Activated CD4-positive, alpha-beta T cell treated with anti-CD3 and anti-CD28 coated beads for 1 hour (primary cell): ENCODE measurements around the gene MAP3K20.

ENCODE experiments used
- DNase-seq: peaks from one replicate; pipeline ENCODE4 v3.0.0-alpha.2; 2020

The MAP3K20 gene

DNA sequence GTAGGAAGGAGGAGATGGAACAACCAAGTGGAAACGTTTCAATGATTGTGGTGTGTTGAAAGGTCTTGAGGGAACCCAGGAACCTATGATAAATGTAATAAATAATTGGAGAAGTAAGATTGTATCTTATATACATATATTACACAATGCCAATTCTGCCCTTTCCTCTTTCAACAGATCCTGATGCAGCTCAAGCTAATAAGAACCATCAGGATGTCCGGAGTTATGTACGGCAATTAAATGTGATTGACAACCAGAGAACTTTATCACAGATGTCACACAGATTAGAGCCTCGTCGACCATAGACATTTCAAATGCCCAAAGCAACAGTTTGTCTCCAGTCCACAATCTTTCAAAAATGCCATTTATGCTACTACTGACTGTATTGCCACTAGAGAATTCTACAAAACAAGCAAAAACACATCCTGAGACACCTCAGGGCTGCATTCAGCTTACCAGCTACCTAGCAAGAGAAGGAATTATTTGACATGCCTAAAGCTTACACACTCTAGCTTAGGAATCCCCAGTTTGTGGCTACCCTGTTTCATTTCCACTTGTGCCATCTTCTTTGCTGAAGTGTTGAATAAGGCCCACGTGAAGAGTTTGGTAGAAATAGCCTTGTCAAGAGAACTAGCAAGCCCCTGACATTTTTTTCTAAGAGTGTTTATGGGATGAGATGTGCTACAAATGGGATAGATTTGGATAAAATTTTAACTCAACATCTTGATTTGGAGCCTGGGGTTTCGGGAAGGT lies 24.0 kb upstream of the MAP3K20 start:
- DNase-seq, result no peak

DNA sequence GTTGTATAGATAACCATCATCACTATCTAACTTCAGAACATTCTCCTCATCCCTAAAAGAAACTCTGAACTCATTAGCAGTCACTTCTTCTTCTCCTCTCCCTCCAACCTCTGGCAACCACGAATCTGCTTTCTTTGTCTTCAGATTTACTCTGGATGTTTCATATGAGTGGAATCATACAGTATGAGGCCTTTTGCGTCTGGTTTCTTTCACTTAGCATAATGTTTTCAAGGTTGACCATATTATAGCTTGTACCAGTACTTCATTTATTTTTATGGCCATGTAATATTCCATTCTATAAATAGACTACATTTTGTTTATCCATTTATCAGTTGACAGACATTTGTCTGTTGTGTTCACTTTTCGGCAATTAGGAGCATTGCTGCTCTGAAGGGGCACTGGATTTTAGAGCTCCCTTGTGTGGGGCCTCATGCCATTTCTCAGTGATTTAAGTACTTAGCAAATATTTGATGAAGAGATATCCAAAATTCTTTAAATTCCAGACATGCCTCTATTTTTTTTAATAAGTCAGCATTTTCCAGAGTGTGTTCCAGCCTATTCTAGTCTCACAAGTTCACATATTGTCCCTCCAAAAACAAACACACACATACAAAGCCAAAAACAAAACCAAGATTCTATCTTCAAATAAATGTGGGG lies 22.5 kb upstream of the MAP3K20 start:
- no peak for DNase-seq

DNA sequence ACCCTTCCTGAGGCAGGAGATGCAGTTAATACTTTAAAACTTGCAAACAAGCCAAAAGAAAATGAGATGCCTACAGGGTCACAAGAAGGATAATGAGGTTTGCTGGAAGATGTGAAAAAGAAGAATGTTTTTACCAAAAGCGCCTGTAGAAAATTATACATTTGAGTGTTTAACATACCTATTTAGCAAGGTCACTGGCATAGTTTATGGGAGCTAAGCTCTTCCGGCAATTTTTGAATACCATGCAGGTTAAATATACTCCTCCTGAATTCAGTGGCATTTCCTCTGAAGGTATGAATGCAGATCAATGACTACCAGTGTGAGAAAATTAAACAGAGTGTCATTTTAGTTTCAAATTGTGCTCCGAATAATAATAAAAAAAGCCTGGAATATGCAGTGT lies 21.2 kb upstream of the MAP3K20 start:
- DNase-seq, result no peak

DNA sequence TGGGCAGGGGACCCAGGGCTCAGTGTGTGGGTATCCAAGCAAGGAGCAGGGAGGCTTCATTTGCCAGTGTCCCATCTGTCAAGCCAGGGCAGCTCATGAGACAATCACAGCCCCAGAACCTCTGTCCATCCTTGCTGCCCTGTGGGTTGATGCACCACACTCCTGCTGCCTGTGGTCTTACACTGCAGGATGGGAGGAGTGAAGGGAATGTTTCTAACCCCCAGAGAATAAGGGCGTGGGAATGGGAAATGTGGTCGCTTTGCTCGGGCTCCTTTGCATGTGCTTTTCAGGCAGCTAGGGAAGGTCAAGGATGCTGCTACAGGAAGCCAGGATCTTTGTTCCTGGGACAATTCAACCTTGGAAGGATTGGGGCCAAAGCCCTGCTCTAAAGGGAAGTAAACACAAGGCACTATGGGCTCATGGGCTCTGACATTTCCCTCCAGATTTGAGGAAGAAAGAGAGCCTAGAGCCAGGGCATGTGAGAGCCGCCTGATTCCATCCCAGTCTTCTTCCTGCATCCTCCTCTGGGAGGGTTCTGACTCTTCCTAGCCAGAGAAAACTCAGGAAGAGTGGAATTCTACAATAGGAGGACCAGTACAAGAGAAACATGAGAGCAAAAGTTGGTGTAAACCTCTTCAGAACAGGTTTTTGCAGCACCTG lies 18.8 kb upstream of the MAP3K20 start:
- DNase-seq, result no peak

DNA sequence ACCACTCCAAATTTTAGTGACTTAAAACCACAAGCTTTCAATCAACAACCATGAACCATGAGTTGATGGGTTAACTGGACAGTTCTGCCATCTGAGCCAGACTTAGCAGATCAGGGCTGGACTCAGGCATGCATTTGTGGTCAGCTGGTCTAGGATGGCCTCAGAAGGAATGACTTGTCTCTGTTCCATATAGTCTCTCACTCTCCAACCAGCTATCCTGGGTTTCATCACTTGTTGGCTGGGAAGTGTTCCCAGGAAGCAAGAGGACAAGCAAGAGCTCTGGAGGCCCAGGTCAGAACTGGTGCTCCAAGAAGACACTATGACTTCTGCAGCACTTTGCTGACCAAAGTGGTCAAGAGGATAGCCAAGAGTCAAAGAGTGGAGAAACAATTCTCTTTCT lies 17.5 kb upstream of the MAP3K20 start:
- no peak for DNase-seq

DNA sequence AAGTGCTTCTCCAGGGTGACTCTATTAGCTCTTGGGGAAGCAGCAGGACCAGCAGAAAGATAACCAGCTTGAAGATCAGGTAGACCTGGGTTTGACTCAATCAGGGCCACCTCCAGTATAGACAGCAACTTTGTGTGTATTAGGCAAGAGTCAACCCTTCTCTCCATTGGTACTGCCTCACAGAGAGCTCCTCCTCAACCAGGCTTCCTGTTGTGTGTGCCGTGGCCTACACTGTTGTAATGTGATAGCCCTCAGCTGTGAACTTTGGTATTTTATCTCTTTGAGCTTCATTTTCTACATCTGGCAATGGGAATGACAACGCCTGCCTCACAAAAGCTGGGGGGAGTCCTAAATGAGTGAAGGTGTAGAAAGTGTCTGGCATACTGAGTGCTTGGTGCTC lies 17.0 kb upstream of the MAP3K20 start:
- no peak for DNase-seq

DNA sequence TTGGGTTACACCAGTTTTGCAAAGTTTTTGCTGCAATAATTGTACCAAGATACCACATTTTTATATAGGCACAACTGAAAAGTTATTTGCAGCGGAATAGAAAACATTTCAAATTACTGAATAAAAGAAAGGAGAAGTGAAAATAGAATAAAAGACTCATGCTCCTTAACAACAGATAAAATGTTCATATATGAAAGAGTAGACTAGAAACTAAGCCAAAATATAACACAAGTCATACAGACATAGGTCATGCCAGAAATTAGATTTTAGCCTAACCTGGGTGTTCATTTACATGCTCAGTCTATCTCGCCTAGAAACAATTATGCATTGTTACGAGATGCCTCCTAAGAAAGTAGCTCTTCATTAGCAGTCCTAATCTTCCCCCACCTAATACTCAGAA lies 16.4 kb upstream of the MAP3K20 start:
- DNase-seq, result no peak

DNA sequence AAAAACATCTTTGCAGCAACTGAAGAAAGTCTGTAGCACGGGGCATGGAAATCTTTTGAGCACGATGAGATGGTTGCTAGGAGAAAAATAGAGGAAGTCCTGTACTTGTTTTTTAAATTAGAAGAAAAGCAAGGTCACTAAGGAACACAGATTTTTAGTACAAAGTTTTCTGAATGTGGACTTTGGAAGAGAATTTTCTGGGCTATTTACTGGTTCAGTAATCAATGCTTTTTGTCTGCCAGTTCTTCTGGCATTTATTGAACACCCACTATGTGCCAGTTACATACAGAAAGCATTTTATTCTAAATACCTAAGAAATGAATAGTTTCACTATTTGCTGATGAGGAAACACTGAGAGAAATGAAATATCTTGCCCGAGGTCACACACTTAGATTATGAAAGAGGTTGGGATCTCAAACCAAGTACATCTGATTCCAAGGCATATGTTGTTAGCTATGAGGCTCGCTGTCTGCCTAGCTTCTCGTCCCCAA lies 15.6 kb upstream of the MAP3K20 start:
- DNase-seq, result no peak

DNA sequence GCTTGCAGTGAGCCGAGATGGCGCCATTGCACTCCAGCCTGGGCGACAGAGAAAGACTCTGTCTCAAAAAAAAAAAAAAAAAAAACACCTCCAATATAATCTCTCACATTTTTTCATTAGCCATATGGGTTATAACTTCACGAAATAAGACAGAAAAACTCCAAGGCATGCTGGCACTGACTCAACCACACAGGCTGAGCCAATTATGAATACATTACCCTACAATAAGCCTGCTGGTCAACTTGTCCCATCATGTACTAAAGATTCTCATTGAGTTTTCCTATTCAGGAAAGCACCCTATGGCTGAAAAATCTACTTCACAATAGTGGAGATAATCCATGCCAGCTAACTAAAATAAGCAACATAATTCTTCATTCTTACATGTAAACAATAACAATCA lies 12.8 kb upstream of the MAP3K20 start:
- no peak for DNase-seq

DNA sequence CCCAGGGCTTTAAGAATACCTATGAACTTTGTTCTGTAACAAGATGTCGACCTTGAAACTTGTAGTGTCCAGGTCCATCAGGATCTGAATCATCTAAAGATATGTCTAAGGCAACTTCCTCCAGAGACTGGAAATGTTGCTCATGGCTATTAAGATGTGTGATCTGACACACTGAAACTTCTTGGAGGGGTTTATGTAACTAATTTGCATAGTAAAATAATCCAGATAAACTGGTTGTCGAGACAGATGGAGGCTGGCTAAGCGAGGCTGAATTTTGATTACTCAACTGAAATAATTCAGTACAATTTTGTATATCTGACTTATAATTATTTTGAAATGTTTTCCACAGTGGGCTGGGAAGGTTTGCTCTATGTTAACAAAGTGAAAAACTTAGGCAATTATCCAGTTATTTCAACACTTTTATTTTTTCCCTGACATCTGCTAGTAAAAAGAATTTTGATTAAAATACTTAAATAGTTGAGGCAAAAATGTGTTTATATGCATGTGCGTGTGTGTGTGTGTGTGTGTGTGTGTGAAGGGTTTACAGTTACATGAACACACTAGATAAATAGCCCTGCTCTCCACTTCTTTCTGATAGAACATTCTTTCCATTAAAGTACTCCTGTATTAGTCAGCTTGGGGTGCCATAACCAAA lies 11.4 kb upstream of the MAP3K20 start:
- no peak for DNase-seq

DNA sequence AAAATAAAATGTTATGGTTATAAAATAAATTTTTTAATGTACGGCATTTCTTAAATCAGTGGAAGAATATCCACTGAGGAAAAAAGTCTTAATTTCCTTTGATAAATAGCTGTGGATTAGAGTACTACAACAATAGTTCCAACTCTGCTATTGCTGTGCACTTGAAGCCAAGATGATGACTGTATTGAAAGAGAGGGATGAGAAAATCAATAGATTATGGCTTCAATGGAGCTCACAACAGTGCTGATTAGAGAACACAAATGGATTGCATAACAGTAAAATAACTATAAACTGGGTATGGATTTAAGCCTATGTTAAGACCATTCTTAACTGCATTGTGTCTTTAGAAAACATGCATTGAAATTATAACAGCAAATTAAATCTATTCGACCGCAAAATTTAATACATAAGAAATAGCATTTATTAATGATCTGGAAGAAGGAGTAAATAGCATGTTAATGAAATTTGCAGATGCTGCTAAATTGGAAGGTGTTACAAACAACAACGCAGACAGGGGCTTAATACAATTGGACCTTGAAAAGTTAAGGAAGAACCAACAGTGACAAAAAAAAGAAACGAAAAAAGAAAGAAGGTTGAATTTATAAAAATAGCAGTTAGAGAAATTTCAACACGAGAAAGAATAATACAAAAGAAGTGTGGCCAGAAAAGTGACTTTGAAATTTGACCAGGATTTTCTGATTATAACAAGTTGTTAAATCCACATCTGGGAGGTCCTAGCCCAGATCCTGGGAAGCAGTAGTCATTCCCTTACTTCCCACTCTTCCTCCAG lies 8.6 kb upstream of the MAP3K20 start:
- no peak for DNase-seq

DNA sequence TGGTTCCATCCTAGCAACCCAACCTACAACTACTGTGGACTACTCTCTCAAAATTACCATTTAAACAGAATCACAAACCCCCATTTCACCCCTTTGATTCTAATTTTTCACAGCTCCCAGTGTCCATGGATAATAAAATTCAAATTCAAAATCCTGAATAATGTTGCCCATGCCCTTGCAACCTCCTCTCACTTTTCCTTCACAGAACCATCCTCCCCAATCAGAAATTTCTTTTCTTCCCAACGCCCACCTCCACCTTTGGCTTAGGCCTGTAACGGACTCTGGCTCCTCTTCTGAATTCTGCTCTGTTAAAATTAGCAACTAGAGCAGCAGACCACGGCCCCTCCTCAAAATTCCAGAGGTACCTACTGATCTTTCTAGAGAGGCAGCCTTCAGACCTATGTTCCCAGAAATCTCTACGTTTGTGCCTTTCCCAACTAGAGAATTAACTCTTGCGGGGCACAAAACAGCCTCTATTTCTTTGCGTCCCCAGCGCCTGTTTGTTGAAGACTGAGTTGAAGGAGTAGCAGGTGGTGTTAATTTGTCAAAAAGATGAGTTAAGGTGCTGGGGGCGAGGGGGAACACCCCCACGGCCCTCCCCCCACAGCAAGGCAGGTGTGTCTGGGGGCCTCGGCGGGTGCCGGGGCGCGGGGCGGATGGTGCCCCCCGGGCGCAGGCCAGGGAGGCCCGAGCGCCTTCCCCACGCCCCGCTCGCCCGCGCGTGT lies 428 bp upstream of the MAP3K20 start:
- DNase-seq, result no peak

DNA sequence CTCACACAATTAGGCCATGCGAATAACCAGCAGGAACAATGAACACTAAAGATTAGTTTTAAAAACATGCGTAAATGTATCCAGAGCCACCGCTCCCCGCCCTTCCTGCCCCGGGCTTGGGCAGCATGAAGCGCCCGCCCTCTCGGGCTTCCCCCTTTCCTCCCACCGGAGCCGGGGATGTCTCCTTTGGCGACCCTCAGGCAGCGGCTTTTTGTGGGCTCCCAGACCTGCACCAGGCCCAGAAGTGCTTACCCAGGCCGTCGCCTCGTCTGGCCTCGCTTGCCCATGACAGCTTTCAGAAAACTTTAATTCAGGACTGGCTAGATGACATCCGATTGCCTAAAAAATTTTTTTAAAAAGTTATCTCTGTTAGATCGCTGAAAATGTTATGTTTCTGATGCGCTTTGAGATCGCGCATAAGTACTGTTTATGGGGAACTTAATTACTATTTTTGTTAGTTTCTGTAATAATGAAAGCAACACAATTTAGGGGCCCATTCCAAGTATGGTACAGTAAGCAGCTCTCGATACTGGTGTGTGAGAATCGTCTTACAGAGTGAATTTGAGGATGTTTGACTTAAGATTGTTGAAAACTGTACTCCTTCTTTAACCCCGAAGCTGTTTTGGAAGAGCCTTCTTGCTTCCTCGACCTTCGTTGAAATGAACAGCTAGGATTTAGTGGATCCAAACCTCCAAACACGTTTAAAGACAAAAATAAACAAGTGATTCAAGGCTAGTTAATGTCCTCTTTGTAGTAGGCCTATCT lies 1.1 kb downstream of the MAP3K20 start:
- DNase-seq, result no peak

DNA sequence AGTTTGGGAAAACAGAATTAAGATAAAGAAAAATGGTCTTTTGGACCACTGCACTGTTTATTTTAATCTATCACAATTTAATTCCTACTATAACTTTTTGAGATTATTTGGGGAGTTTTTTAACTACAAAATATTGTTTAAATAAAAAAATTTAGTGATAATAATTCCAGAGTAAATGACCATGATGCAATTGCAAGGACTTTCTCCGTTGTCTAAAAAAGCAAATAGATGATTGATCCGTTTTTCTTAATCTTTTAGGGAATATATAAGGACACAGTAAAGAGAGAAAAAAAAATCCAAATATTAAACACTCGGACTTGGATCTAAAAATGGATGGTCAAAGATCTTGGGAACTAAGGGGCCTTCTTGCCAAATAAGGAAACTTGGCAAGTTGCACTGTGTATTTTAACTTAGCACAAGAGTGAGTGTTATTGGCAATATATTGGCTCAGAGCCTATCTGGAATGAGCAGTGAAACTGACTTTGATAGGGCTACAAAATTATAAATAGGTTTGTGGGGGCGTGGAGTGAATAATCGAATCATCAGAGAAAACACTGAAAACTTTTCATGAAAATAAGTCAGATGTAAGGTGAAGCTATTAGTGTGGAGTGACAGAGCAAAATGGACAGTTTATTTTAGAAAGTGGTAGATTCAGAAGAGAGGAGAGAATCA lies 2.0 kb downstream of the MAP3K20 start:
- no peak for DNase-seq

DNA sequence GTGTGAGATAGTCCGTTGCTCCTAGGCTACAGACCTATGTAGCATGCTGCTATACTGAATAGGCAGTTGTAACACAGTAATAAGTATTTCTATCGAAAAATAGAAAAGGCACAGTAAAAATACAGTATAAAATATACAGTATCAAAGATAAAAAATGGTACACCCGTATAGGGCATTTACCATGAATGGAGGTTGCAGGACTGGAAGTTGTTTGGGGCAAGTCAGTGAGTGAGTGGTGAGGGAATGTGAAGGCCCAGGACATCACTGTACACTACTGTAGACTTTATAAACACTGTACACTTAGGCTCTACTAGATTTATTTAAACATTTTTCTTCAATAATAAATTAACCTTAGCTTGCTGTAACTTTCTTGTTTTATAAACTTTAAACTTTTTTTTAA lies 3.5 kb downstream of the MAP3K20 start:
- no peak for DNase-seq

DNA sequence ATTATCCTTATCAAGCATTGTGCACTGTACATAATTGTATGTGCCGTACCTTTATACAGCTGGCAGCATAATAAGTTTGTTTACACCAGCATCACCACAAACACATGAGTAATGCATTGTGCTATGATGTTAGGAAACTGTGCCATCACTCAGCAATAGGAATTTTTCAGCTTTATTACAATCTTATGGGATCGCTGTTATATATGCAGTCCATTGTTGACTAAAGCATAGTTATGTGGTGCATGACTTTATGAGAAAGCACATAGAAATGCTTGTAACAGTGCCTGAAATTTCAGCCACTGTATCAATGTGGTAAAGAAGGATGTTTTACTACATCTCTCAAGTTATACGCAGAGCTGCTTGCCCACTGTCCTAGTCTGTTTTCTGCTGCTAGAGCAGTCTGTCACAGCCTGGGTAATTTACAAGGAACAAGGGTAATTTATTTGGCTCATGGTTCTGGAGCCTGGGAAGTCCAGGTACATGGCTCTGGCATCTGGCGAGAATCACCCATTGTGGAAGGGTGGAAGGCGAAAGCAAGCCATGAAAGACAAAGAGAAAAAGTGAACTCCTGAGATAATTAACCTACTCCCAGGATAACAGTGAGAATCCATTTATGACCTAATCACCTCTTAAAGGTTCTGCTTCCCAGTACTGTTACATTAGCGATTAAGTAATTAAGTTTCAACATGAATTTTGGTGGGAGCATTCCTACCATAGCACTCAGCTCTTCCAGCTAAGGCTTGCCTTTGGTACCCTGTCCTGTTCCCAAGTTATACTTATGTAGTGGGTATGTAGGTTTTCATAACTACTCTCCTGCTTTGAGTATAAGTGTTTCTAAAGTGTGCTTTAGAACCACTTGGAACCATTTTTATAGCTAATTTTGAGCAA lies 4.6 kb downstream of the MAP3K20 start:
- DNase-seq, result no peak

DNA sequence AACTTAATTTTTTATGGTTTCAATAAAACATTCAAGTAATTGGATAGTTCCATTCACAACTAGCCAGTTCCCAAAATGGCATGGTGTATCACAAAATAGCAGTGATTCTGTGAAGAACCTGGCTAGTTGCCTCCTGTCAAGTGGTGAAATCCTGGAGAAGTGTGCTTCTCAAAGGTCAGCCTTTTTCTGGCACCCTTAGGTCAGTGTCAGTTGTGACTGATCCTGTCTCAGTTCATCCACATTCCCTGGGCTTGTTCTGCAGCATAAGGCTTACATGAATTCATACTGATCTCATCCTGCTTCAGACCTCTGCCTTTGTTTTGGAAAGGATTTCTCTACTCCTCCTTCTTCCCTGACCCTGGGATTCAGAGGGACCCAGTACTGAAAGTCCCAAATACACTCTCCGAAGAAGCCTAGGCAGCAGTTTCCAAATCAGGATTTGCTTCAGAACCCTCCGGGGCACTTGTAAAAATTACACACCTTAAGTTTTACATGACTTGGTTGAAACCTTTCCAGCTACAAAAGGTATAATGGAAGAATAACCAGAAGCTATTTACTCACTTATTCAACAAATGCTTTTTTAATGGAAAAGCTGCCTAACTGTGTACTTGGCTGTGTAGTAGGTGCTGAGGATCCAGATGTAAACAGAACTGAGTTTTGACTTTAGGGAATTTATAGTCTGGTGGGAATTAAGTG lies 11.0 kb downstream of the MAP3K20 start:
- no peak for DNase-seq

DNA sequence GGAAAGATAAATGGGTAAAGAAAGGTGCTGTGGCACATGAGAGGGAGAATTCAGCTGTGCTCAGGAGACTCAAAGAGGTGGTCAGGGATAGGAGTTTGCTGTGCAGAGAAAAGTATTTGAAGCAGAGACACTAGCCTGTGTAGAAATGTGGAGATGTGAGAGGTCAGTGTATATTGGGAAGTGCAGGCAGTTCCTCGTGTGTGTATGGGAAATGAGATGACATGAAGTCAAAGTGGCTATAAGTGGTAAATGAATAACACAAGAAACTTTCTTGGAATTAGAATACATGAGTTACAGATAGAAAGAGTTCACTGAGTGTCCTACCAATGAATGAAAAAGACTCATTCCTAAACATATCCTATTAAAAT lies 11.6 kb downstream of the MAP3K20 start:
- DNase-seq, result no peak
